Suprapubic skin (tissue), 4 donors: Measurements from ENCODE around the gene PRSS57.

Source experiments
- CTCF ChIP-seq, 2 donors: fragments of 200-600 bp in 1 of 2; fragments of 450-650 bp in 1 of 2; sonication (generic) in 1 of 2; IDR thresholded peaks; one replicate each; pipeline ENCODE4 v1.5.1; 2016 to 2019; ENCODE audit warnings: antibody characterized with exemption in 2 of 2, mild to moderate bottlenecking in 1 of 2, moderate library complexity in 1 of 2
- EP300 ChIP-seq: sonication (generic); formaldehyde crosslinking; IDR thresholded peaks from one replicate; pipeline ENCODE4 v1.6.1; 2017; ENCODE audit warnings: antibody characterized with exemption
- POLR2A ChIP-seq, 2 donors: fragments of 450-650 bp; IDR thresholded peaks; one replicate each; pipeline ENCODE4 v1.6.1; 2017; ENCODE audit warnings: antibody characterized with exemption in 2 of 2, mild to moderate bottlenecking in 2 of 2, moderate library complexity in 2 of 2
- POLR2AphosphoS5 ChIP-seq, 3 donors: sonication (generic); formaldehyde crosslinking; IDR thresholded peaks; one replicate each; pipeline ENCODE4 v1.6.1; 2017; ENCODE audit warnings: antibody characterized with exemption in 3 of 3

- TF ChIP-seq POLR2A (IDR thresholded peaks at IDR 0.05), result no peak
- no peak for TF ChIP-seq CTCF (IDR thresholded peaks at IDR 0.05)
- no peak for TF ChIP-seq POLR2AphosphoS5 (IDR thresholded peaks at IDR 0.05)
- TF ChIP-seq EP300, result no peak
Observed at GRCh38 chr19:651114-651818, 44.0 kb downstream of the PRSS57 start.
